Muscle of back (tissue), 11 donors: ENCODE measurements around the gene ZMAT5. TPM values are rescaled to one million over a fixed set of nuclear protein-coding genes. Genes with fewer than 3 reads are reported as not detected.
A peak's percentile ranks its signal among the peaks of the same experiment; 100 is the strongest.

Experiments
- DNase-seq, 3 donors: peaks; one replicate each; pipeline versions ENCODE4 v3.0.0 to v3.0.0-alpha.2; 2013
- polyA plus RNA-seq, 10 donors: library from polyadenylated mRNA; unstranded; fragments of 120-200 nt; gene quantifications; one replicate each; pipeline ENCODE4 v1.2.1, GENCODE V29; 2013; ENCODE audit not compliant: insufficient read length in 10 of 10

Gene ZMAT5
- polyA plus RNA-seq, 10 donors, result 13.2 to 21.4 (median 16.6) TPM

DNA sequence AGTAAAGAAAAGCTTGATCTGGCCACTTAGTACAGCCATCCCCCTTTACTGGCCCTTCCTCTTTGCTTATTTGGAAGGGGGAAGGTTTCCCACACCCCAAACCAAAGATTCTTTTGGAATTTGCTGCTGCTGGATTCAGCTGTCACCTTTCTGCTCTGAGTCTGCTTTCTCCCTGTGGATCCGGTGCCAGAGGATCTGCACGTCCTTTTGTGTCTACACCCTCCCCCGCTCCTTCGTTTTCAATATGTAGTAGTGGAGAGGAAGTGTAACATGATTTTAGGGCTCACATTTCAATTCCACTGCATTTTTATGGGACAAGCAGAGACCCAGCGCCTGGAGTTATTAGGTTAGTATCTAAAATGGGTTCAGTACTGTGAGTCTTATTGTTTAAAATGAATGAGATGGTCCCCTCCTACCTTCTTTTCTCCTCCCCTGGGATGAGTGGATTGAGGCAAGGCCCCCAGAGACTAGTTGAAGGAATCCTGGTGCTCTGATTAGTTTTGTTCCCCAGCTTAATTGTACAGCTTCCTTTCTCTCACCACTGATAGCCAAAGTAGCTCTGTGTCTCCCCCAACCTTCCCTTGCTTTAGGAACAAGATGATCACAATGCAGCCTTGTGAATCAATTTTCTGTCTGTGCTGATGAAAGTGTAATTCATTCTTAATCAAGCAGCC is 77.5 kb downstream of the ZMAT5 start:
- DNase-seq, result peak in 1 of 3 donors; percentile 56

DNA sequence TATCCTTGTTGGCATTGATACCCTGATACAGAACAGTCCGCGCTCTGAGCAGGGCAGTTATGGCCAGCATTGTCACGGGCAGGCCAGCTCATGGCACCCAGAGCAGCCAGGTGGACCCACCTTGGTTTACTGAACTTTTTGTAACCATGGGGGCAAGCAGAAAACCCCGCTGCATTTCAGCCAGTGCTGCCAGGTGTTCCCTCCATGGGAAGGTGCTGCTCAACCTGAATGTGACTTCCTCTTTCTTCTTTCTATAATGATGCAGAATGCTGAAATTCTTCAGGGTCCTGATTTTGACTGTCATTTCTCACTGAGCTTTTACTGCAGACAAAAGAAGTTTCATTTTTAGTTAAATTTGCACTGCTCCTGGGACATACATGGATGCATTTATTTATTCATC is 82.6 kb downstream of the ZMAT5 start:
- DNase-seq, result no peak

GRCh38 chr22:29683536-29683935 is 83.3 kb downstream of the ZMAT5 start:
- no peak for DNase-seq

Other genes starting within 250 kb of the ZMAT5 start
- gene THOC5, start 213.2 kb downstream of the ZMAT5 start, polyA plus RNA-seq, result 10 to 100 TPM; 16.4 to 27.2 (median 22.0) TPM
- gene NIPSNAP1, start 185.9 kb downstream of the ZMAT5 start, polyA plus RNA-seq, result 10 to 100 TPM; 20.6 to 35.9 (median 29.1) TPM
- 10 to 100 TPM; 18.4 to 25.5 (median 21.4) TPM for gene NF2, start 163.4 kb downstream of the ZMAT5 start, polyA plus RNA-seq
- gene CABP7, start 47.0 kb downstream of the ZMAT5 start, polyA plus RNA-seq, result under 1 TPM in 9 of 10 donors, not detected in 1; 0.07 to 0.21 (median 0.10) TPM
- gene UQCR10, start 362 bp upstream of the ZMAT5 start, polyA plus RNA-seq, result 100 to 1,000 TPM; 112 to 135 (median 121) TPM
- 10 to 100 TPM; 25.0 to 37.3 (median 31.6) TPM for gene ASCC2, start 71.3 kb upstream of the ZMAT5 start, polyA plus RNA-seq
- gene MTMR3, start 116.2 kb upstream of the ZMAT5 start, polyA plus RNA-seq, result 10 to 100 TPM; 24.5 to 36.4 (median 28.7) TPM